GM12874 (cell line): ENCODE results near the gene KLHL40.

Source experiments
- TF ChIP-seq, protein P1 (sequence below): IDR thresholded peaks from 2 replicates; pipeline ENCODE4 v1.5.1; 2011; ENCODE audit warnings: low read depth, mild to moderate bottlenecking, control low read depth, low read length, moderate library complexity; ENCODE audit not compliant: insufficient read depth

KLHL40 gene

DNA sequence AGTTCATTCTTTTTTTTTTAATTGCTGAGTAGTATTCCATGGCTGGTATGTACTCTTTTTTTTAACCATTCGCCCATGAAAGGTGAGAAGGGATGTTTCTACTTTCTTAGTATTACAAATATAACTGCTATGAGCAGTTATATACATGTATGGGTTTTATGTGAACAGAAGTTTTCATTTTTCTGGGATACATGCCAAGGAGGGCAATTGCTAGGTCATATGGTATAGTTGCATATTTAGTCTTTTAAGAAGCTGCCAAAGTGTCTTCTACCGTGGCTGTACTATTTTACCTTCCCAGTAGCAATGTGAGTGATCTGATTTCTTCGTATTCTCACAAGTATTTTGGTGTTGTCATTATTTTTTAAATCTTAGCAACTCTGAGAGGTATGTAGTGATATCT is 11.2 kb upstream of the KLHL40 start:
- TF ChIP-seq, protein P1, sequence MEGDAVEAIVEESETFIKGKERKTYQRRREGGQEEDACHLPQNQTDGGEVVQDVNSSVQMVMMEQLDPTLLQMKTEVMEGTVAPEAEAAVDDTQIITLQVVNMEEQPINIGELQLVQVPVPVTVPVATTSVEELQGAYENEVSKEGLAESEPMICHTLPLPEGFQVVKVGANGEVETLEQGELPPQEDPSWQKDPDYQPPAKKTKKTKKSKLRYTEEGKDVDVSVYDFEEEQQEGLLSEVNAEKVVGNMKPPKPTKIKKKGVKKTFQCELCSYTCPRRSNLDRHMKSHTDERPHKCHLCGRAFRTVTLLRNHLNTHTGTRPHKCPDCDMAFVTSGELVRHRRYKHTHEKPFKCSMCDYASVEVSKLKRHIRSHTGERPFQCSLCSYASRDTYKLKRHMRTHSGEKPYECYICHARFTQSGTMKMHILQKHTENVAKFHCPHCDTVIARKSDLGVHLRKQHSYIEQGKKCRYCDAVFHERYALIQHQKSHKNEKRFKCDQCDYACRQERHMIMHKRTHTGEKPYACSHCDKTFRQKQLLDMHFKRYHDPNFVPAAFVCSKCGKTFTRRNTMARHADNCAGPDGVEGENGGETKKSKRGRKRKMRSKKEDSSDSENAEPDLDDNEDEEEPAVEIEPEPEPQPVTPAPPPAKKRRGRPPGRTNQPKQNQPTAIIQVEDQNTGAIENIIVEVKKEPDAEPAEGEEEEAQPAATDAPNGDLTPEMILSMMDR: no peak

- TF ChIP-seq, protein P1: no peak
These were observed 9.4 kb upstream of the KLHL40 start for GRCh38 chr3:42675909-42676308.

DNA sequence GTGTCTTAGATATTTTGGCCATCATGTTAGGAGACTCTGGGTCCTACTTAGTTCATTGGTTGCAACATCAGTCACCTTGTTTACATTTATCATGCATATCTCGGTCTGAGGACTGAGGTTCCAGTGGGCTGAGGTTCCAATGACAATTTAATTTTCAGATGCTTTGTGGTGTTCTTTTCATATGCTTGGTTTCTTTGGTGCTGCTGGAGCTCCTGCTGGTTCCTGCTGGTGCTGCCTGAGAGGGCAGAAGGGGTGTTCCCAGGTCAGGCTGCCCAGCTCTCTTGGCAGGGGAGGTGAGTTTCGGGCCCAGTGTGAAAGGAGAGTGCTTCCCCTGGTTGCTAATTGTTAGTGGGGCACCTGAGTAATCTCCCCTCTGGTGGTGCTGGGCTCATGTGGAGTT is 6.9 kb upstream of the KLHL40 start:
- TF ChIP-seq, protein P1: no peak

- TF ChIP-seq, protein P1: no peak
These were observed 5.1 kb upstream of the KLHL40 start for GRCh38 chr3:42680271-42680670.

DNA sequence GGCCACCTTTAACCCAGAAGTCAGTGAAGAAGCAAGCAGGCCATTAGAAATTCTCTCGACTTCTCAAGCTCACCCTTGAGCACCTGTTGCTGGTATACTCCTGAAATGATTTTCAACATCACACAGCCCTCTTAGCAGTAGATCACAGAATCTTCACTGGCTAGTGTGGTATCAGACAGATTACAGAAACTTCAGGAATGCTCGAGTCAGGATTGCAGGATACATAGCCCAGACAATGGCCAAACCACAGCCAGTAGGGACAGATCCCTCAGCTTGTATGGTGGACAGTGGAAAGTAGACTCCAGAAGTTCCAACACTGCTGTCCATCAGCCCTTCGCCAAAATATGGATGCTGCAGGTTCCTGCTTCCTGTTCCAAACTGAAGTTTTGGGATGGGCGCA is 4.5 kb upstream of the KLHL40 start:
- TF ChIP-seq, protein P1: no peak

GRCh38 chr3:42681361-42682038 is 3.8 kb upstream of the KLHL40 start:
- TF ChIP-seq, protein P1: no peak

DNA sequence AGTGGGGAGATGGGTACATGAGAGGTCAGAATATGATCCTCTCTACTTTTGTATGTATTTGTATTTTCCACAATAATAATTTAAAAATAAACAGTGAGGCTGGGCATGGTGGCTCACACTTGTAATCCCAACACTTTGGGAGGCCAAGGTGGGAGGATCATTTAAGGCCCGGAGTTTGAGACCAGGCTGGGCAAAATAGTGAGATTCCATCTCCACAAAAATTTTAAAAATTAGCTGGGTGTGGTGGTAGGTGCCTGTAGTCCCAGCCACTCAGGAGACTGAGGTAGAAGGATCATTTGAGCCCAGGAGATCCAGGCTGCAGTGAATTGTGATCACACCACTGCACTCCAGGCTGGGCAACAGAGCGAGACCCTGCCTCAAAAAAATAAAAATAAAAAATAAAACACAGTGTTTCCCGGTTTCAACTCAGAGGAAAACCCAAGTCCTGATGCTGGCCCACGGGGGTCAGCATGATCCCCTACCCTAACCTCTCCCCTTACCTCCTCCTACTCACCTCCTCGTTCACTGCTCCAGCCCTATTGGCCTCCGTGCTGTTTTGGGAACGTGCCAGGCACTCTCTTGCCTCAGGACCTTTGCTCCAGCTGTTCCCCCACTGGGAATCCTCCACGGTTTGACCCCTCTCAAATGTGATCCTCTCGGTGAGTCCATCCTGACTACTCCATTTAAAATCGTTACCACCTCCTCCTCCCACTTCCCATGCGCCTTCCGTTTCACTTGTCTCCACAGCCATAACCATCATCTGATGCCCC is 2.9 kb upstream of the KLHL40 start:
- TF ChIP-seq, protein P1: no peak
